DND-41 (cell line): ENCODE measurements around the gene IL13RA1.

ENCODE experiments used
- CTCF ChIP-seq: IDR thresholded peaks from 2 replicates; pipeline ENCODE4 v1.5.1; 2012; ENCODE audit warnings: borderline replicate concordance, low read length, moderate library complexity, mild to moderate bottlenecking; ENCODE audit not compliant: poor library complexity, severe bottlenecking; ENCODE audit errors: extremely low read depth
- EZH2 ChIP-seq: IDR thresholded peaks from 3 replicates; pipeline ENCODE4 v1.6.1; 2012; ENCODE audit warnings: borderline replicate concordance, low read depth, mild to moderate bottlenecking, moderate library complexity, low read length, inconsistent platforms; ENCODE audit not compliant: severe bottlenecking

- TF ChIP-seq CTCF (no peak), EZH2 (no peak)
Measured at GRCh38 chrX:118702741-118703140, 24.7 kb upstream of the IL13RA1 start.
